NOMO-1 treated with DMSO at 0.1 percent for 48 hours (cell line): ENCODE measurements around the gene GPR160.

ENCODE experiments used
- DNase-seq: peaks from one replicate; lab custom pipeline; 2025; ENCODE audit not compliant: unreplicated experiment; lab: John Stamatoyannopoulos, UW

Gene GPR160

GRCh38 chr3:170063691-170064090, 25.9 kb downstream of the GPR160 start:
- no peak for DNase-seq

GRCh38 chr3:170064108-170064507, 26.3 kb downstream of the GPR160 start:
- no peak for DNase-seq

- DNase-seq: no peak
Observed at GRCh38 chr3:170075441-170076091, 37.8 kb downstream of the GPR160 start.

- DNase-seq: no peak
Observed at GRCh38 chr3:170076715-170077238, 39.0 kb downstream of the GPR160 start.

- no peak for DNase-seq
Observed at GRCh38 chr3:170077361-170077760, 39.6 kb downstream of the GPR160 start.

- DNase-seq: no peak
Observed at GRCh38 chr3:170078620-170079281, 41.0 kb downstream of the GPR160 start.

GRCh38 chr3:170079536-170080165, 41.9 kb downstream of the GPR160 start:
- DNase-seq: no peak

- DNase-seq: no peak
Observed at GRCh38 chr3:170080605-170081004, 42.8 kb downstream of the GPR160 start.

- no peak for DNase-seq
Observed at GRCh38 chr3:170081079-170081741, 43.4 kb downstream of the GPR160 start.

- DNase-seq: no peak
Observed at GRCh38 chr3:170083343-170083742, 45.5 kb downstream of the GPR160 start.

GRCh38 chr3:170085396-170085795, 47.6 kb downstream of the GPR160 start:
- DNase-seq: no peak

GRCh38 chr3:170089862-170090600, 52.2 kb downstream of the GPR160 start:
- no peak for DNase-seq

- DNase-seq: no peak
Observed at GRCh38 chr3:170090601-170090981, 52.8 kb downstream of the GPR160 start.

- DNase-seq: no peak
Observed at GRCh38 chr3:170092907-170093306, 55.1 kb downstream of the GPR160 start.

- no peak for DNase-seq
Observed at GRCh38 chr3:170095771-170096170, 58.0 kb downstream of the GPR160 start.

GRCh38 chr3:170096342-170096741, 58.5 kb downstream of the GPR160 start:
- no peak for DNase-seq

GRCh38 chr3:170098753-170099152, 61.0 kb downstream of the GPR160 start:
- DNase-seq: no peak

- DNase-seq: no peak
Observed at GRCh38 chr3:170100944-170101343, 63.1 kb downstream of the GPR160 start.

- DNase-seq: no peak
Observed at GRCh38 chr3:170102431-170102830, 64.6 kb downstream of the GPR160 start.

- no peak for DNase-seq
Observed at GRCh38 chr3:170107941-170108340, 70.1 kb downstream of the GPR160 start.

GRCh38 chr3:170108955-170109354, 71.2 kb downstream of the GPR160 start:
- DNase-seq: no peak
